ENCODE results near the gene DPP6. TPM values are rescaled to one million over a fixed set of nuclear protein-coding genes. Genes with fewer than 3 reads are reported as not detected.

Gene DPP6
- total and polyA plus RNA-seq, 2 of the 8 experiments (the other 6 are each of a cell fraction or from before 2014, with no cell fraction given) = 4.7 to 6.8 TPM

GRCh38 chr7:154841731-154842331 is 789.6 kb downstream of the DPP6 start:
- Histone ChIP-seq H3K9me3 (ENCODE audit: insufficient read depth in 2 of 2, low read depth in 1 of 2, low read length in 1 of 2) (no peaks in the 10 kb centered on the region), H3K79me2 (ENCODE audit: control insufficient read depth in 1 of 2, insufficient read depth in 2 of 2, low read length in 2 of 2) (no peaks in the 10 kb centered on the region), H3K9ac (replicated peaks in 1 of 4; ENCODE audit: extremely low read depth in 1 of 4, low read depth in 3 of 4, low read length in 3 of 4) (no peak overlapping the region), H3K27ac (ENCODE audit: low read depth, low read length) (no peak overlapping the region), H3K56ac (replicated peaks; ENCODE audit: insufficient read length, low read depth, low read length) (no peak overlapping the region), H4K91ac (replicated peaks; ENCODE audit: insufficient read length, low read length) (no peak overlapping the region), H3K23me2 (ENCODE audit: low read depth, low read length) (peaks cover 4% of the 10 kb centered on the region; the same call in 1 of the 2 replicates), H3K4ac (replicated peaks; ENCODE audit: insufficient read length, low read depth, low read length) (no peak overlapping the region), H3K14ac (ENCODE audit: insufficient read length) (no peak overlapping the region), H3K27me3 (replicated peaks in 1 of 4; ENCODE audit: control insufficient read depth in 3 of 4, extremely low read depth in 1 of 4, insufficient read depth in 3 of 4, low read length in 3 of 4) (no peaks in the 10 kb centered on the region), H3K23ac (ENCODE audit: insufficient read length) (no peak overlapping the region), H2BK20ac (ENCODE audit: low read length) (no peak overlapping the region), H3K4me1 (replicated peaks in 1 of 4; ENCODE audit: control insufficient read depth in 3 of 4, insufficient read depth in 4 of 4, low read length in 3 of 4) (no peaks in the 10 kb centered on the region; a peak in 1 of 7 replicates), H2BK120ac (replicated peaks; ENCODE audit: low read depth, low read length) (no peak overlapping the region), H2BK5ac (ENCODE audit: low read depth, low read length) (no peak overlapping the region), H3K36me3 (ENCODE audit: control insufficient read depth in 2 of 4, insufficient read depth in 4 of 4, low read length in 3 of 4) (no peaks in the 10 kb centered on the region), H2AK5ac (ENCODE audit: low read depth, low read length) (no peak overlapping the region), H4K20me1 (replicated peaks in 1 of 2; ENCODE audit: control insufficient read depth in 1 of 2, insufficient read depth in 2 of 2, low read length in 2 of 2) (peaks cover 0 to 4% of the 10 kb centered on the region in 2 experiments), H4K5ac (ENCODE audit: insufficient read length, low read depth, low read length) (no peak overlapping the region), H3K4me3 (ENCODE audit: extremely low read depth in 1 of 4, insufficient read depth in 2 of 4, low read depth in 3 of 4, low read length in 4 of 4) (no peak overlapping the region), H2AFZ (ENCODE audit: low read length) (no peak overlapping the region), H3K4me2 (ENCODE audit: insufficient read depth in 1 of 2, low read depth in 2 of 2, low read length in 2 of 2) (no peak overlapping the region), H3K79me1 (ENCODE audit: low read depth, low read length) (no peaks in the 10 kb centered on the region), H2BK15ac (ENCODE audit: low read length) (no peak overlapping the region), H2BK12ac (ENCODE audit: low read depth, low read length) (no peak overlapping the region), H3K18ac (ENCODE audit: extremely low read depth, low read length) (no peak overlapping the region), H4K8ac (ENCODE audit: extremely low read depth, insufficient read depth, low read length) (no peak overlapping the region; the same call in 1 of the 2 replicates)
- FAIRE-seq (no peak), DNase-seq (ENCODE audit: low read depth in 1 of 2, low spot score in 2 of 2) (no peak)
- 92% methylated on average over 18 of the region's 18 CpGs; no CpG with 5 or more reads in 1 of the 2 experiments for WGBS, 2 experiments (ENCODE audit: extremely low coverage in 1 of 2, insufficient coverage in 1 of 2, insufficient read length in 1 of 2, insufficient replicate concordance in 2 of 2, low coverage in 1 of 2, low lambda C conversion rate in 2 of 2, missing lambda C conversion rate in 1 of 2)
- TF ChIP-seq TAF7 (optimal IDR thresholded peaks at IDR 0.05; ENCODE audit: borderline replicate concordance, low read depth, low read length) (no peak), CHD2 (IDR thresholded peaks at IDR 0.05; ENCODE audit: low read length) (no peak), TEAD4 (IDR thresholded peaks at IDR 0.05; ENCODE audit: low read depth, low read length) (no peak), PHF8 (conservative IDR thresholded peaks at IDR 0.05; ENCODE audit: low read depth, low read length) (no peak), KDM4A (IDR thresholded peaks at IDR 0.05; ENCODE audit: low read depth, low read length, severe bottlenecking) (no peak), TCF12 (IDR thresholded peaks at IDR 0.05; ENCODE audit: low read depth, low read length) (no peak), MAFK (IDR thresholded peaks at IDR 0.05; ENCODE audit: low read depth, low read length) (no peak), GABPA (IDR thresholded peaks at IDR 0.05; ENCODE audit: borderline replicate concordance, insufficient read depth, low read length) (no peak), RXRA (IDR thresholded peaks at IDR 0.05; ENCODE audit: insufficient read depth, low read depth, low read length) (no peak), TAF1 (IDR thresholded peaks at IDR 0.05; ENCODE audit: low read depth, low read length) (no peak), JUN (IDR thresholded peaks at IDR 0.05; ENCODE audit: low read depth, low read length) (no peak), POLR2A (IDR thresholded peaks at IDR 0.05; ENCODE audit: control extremely low read depth in 1 of 2, low read depth in 2 of 2, low read length in 2 of 2) (no peak)
- POLR2A ChIA-PET (ENCODE audit: partially characterized antibody) = no interaction called here
- CTCF ChIA-PET (ENCODE audit: partially characterized antibody) = interaction anchor here (0.7 to 0.8 kb wide), 3 partner anchors 50 to 341 kb away, joined by 3 to 4 read pairs (median 3); no protein-coding TSS in a partner anchor
